ENCODE data around the gene OR52K1.
"Not testable (repeated sequence)": the region's sequence is repeated elsewhere in the genome, so short reads cannot be mapped to it uniquely, and the experiment has no call there.

Gene OR52K1

GRCh38 chr11:4491878-4492606, 9.6 kb downstream of the OR52K1 start:
- no peak for DNase-seq

GRCh38 chr11:4493480-4493818, 11.0 kb downstream of the OR52K1 start:
- DNase-seq, result no peak

- DNase-seq, result no peak
These were observed 13.0 kb downstream of the OR52K1 start for GRCh38 chr11:4495487-4495886.

- no peak for DNase-seq
These were observed 13.5 kb downstream of the OR52K1 start for GRCh38 chr11:4495986-4496385.

- DNase-seq, result no peak
These were observed 14.3 kb downstream of the OR52K1 start for GRCh38 chr11:4496557-4497248.

GRCh38 chr11:4508886-4509285, 26.4 kb downstream of the OR52K1 start:
- DNase-seq, result no peak

- DNase-seq, result no peak
These were observed 29.1 kb downstream of the OR52K1 start for GRCh38 chr11:4511282-4512245.

GRCh38 chr11:4514196-4514595, 31.8 kb downstream of the OR52K1 start:
- no peak for DNase-seq

GRCh38 chr11:4522339-4522738, 39.9 kb downstream of the OR52K1 start:
- DNase-seq, result no peak

GRCh38 chr11:4522752-4523151, 40.3 kb downstream of the OR52K1 start:
- no peak for DNase-seq

- no peak for DNase-seq
These were observed 41.2 kb downstream of the OR52K1 start for GRCh38 chr11:4523666-4524065.

- no peak for DNase-seq
These were observed 45.5 kb downstream of the OR52K1 start for GRCh38 chr11:4527926-4528325.

- DNase-seq, result not testable (repeated sequence)
These were observed 49.2 kb downstream of the OR52K1 start for GRCh38 chr11:4531686-4532085.

GRCh38 chr11:4539603-4540219, 57.3 kb downstream of the OR52K1 start:
- no peak for DNase-seq

GRCh38 chr11:4541071-4541470, 58.6 kb downstream of the OR52K1 start:
- no peak for DNase-seq

Measured in CD4-positive, alpha-beta T cell treated with Interleukin-15 for 1 hour (primary cell).